ENCODE measurements around the gene SCUBE1.

The SCUBE1 gene

DNA sequence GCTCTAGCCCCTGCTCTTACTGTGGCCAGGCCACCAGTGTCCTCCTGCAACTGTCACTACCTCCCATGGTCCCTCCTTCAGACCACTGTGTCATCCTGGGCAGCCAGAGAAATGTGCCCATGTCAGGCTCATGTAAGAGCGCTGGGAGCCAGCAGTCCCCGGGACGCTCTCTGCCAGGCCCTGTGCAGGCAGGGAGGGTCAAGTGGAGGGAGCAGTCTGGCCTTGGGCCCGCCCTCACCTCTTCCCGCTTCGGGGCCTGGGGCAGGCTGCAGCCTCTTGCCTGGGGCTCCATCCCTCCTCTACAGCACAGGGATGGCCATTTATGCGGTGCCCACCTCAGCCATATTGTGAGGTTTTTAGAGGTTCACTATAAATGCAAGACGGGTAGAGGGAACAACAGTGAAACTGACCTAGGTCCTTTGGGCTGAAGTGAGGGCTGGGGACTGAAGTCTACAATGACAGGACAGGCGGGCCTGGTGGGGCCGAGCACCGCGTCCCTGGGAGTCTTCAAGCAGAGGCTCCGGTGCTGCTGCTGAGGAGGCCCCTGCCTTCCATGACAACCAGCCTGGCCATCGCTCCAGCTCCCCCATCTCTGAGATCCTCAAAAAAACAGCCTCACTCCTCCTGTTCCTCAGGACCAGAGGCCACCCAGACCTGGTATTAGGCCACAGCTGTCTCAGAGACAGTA lies 101.3 kb downstream of the SCUBE1 start:
- H3K36me3 ChIP-seq (ENCODE audit: control insufficient read depth, insufficient read depth, low read length) = no peaks in the 10 kb centered on the region
- H3K4me3 ChIP-seq (ENCODE audit: low read depth, low read length) = no peak overlapping the region
- no peak overlapping the region for H3K9ac ChIP-seq
- no peaks in the 10 kb centered on the region for H3K79me2 ChIP-seq
- TF ChIP-seq CTCF (IDR thresholded peaks at IDR 0.05) = no peak
- H3K4me1 ChIP-seq = no peaks in the 10 kb centered on the region
- H3K27ac ChIP-seq = no peak overlapping the region
- no peaks in the 10 kb centered on the region for H3K27me3 ChIP-seq (ENCODE audit: control insufficient read depth, insufficient read depth, low read length)
- H3K4me2 ChIP-seq (ENCODE audit: low read length) = no peak overlapping the region
- no peak overlapping the region for H2AFZ ChIP-seq
- no peaks in the 10 kb centered on the region for H3K9me3 ChIP-seq (ENCODE audit: control insufficient read depth, low read length)

DNA sequence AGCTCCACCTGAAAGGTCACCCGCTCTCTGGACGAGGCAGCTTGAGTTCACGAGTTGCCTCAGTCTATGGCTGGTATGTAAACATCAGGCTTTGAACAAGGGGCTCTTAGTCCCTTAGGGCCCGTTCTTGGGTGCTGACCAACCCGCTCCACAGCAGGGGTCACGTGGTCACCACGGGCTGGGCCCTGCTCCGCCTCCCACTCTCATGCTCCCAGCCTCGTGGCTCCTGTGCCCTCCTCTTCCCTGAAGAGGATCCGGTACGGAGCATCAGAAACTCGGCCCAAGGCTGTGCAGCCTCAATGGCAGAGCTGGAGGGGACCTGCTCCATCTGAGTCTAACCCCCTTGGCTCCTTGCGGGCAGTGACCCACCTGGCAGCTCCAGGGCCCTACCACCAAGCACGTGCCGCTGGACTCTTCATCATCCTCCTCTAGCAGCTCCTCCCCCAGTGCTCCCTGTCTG lies 102.0 kb downstream of the SCUBE1 start:
- Histone ChIP-seq H3K4me3 (ENCODE audit: low read depth, low read length) (no peak overlapping the region), H3K4me2 (ENCODE audit: low read length) (no peak overlapping the region), H3K9me3 (ENCODE audit: control insufficient read depth, low read length) (no peaks in the 10 kb centered on the region), H3K4me1 (no peaks in the 10 kb centered on the region), H3K27me3 (ENCODE audit: control insufficient read depth, insufficient read depth, low read length) (no peaks in the 10 kb centered on the region), H2AFZ (no peak overlapping the region), H3K27ac (no peak overlapping the region), H3K9ac (no peak overlapping the region), H3K79me2 (no peaks in the 10 kb centered on the region), H3K36me3 (ENCODE audit: control insufficient read depth, insufficient read depth, low read length) (no peaks in the 10 kb centered on the region)
- TF ChIP-seq CTCF (IDR thresholded peaks at IDR 0.05) = no peak

GRCh38 chr22:43240614-43241013 lies 102.6 kb downstream of the SCUBE1 start:
- Histone ChIP-seq H3K79me2 (no peaks in the 10 kb centered on the region), H3K9ac (no peak overlapping the region), H3K27ac (no peak overlapping the region), H3K4me2 (ENCODE audit: low read length) (no peak overlapping the region), H3K9me3 (ENCODE audit: control insufficient read depth, low read length) (no peaks in the 10 kb centered on the region), H2AFZ (no peak overlapping the region), H3K4me3 (ENCODE audit: low read depth, low read length) (no peak overlapping the region), H3K4me1 (no peaks in the 10 kb centered on the region), H3K27me3 (ENCODE audit: control insufficient read depth, insufficient read depth, low read length) (no peaks in the 10 kb centered on the region), H3K36me3 (ENCODE audit: control insufficient read depth, insufficient read depth, low read length) (no peaks in the 10 kb centered on the region)
- TF ChIP-seq CTCF (IDR thresholded peaks at IDR 0.05) = no peak

GRCh38 chr22:43239956-43240355 lies 103.2 kb downstream of the SCUBE1 start:
- H3K4me1 ChIP-seq = no peaks in the 10 kb centered on the region
- no peak overlapping the region for H3K9ac ChIP-seq

More at GRCh38 chr22:43239956-43240355, 103.2 kb downstream of the SCUBE1 start:
- Histone ChIP-seq H3K79me2 (no peaks in the 10 kb centered on the region), H3K4me3 (ENCODE audit: low read depth, low read length) (no peak overlapping the region), H3K27me3 (ENCODE audit: control insufficient read depth, insufficient read depth, low read length) (no peaks in the 10 kb centered on the region), H3K27ac (no peak overlapping the region), H2AFZ (no peak overlapping the region), H3K9me3 (ENCODE audit: control insufficient read depth, low read length) (no peaks in the 10 kb centered on the region), H3K36me3 (ENCODE audit: control insufficient read depth, insufficient read depth, low read length) (no peaks in the 10 kb centered on the region), H3K4me2 (ENCODE audit: low read length) (no peak overlapping the region)
- TF ChIP-seq CTCF (IDR thresholded peaks at IDR 0.05) = no peak
